ENCODE measurements around the gene TMEM81. TPM values are rescaled to one million over a fixed set of nuclear protein-coding genes. Genes with fewer than 3 reads are reported as not detected.

Gene TMEM81
- total and polyA plus RNA-seq, 7 donors, result 0.92 to 3.6 (median 2.2) TPM; not detected in 1

DNA sequence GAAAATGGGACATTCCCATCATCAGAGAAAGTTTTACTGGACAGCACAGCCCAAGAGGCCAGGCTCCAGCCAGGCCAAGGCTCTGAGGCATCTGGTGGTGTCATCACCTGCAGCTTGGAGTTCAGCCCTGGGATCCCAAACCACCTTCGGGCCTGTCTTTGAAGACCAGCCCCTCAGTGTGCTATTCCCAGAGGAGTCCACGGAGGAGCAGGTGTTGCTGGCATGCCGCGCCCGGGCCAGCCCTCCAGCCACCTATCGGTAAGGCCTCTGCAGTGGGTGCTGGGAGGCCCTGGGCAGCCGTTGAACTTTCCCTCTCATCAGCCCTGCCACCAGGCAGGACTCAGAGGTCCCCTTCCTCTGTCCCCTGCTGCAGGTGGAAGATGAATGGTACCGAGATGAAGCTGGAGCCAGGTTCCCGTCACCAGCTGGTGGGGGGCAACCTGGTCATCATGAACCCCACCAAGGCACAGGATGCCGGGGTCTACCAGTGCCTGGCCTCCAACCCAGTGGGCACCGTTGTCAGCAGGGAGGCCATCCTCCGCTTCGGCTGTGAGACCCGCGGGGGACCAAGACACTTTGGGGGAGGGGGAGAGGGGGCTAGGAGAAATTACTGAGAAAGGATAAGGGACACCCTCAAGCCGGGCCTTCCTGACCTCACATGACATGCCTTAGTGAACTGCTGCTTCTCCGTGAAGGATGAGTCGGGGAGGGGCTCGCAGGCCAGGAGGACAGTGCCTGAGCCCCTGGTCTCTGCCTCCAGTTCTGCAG, 26.3 kb downstream of the TMEM81 start:
- Histone ChIP-seq H3K4me1 (peaks cover 0 to 8% (median 7%) of the 10 kb centered on the region in 4 donors), H3K4me3 (no peak overlapping the region), H3K27ac (no peak overlapping the region), H3K27me3 (no peaks in the 10 kb centered on the region), H3K9me3 (no peaks in the 10 kb centered on the region), H3K36me3 (no peaks in the 10 kb centered on the region)
- peak; percentile 49 for DNase-seq
- intact Hi-C loops (cut with DNase I), result no loop called here
- 77 to 88% methylated on average over 19 of the region's 19 CpGs for WGBS, 2 donors
- TF ChIP-seq POLR2A (IDR thresholded peaks at IDR 0.05) (no peak), EP300 (IDR thresholded peaks at IDR 0.05) (no peak), POLR2AphosphoS5 (IDR thresholded peaks at IDR 0.05) (no peak)
- TF ChIP-seq, protein P1, sequence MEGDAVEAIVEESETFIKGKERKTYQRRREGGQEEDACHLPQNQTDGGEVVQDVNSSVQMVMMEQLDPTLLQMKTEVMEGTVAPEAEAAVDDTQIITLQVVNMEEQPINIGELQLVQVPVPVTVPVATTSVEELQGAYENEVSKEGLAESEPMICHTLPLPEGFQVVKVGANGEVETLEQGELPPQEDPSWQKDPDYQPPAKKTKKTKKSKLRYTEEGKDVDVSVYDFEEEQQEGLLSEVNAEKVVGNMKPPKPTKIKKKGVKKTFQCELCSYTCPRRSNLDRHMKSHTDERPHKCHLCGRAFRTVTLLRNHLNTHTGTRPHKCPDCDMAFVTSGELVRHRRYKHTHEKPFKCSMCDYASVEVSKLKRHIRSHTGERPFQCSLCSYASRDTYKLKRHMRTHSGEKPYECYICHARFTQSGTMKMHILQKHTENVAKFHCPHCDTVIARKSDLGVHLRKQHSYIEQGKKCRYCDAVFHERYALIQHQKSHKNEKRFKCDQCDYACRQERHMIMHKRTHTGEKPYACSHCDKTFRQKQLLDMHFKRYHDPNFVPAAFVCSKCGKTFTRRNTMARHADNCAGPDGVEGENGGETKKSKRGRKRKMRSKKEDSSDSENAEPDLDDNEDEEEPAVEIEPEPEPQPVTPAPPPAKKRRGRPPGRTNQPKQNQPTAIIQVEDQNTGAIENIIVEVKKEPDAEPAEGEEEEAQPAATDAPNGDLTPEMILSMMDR (IDR thresholded peaks at IDR 0.05), result no peak

- Histone ChIP-seq H3K9me3 (no peaks in the 10 kb centered on the region), H3K4me3 (no peak overlapping the region), H3K36me3 (no peaks in the 10 kb centered on the region), H3K4me1 (peaks cover 0 to 8% (median 7%) of the 10 kb centered on the region in 4 donors), H3K27ac (no peak overlapping the region), H3K27me3 (no peaks in the 10 kb centered on the region)
- TF ChIP-seq EP300 (IDR thresholded peaks at IDR 0.05) (no peak), POLR2AphosphoS5 (IDR thresholded peaks at IDR 0.05) (no peak), POLR2A (IDR thresholded peaks at IDR 0.05) (no peak)
- TF ChIP-seq, protein P1 (IDR thresholded peaks at IDR 0.05), result no peak
- DNase-seq, result no peak
- WGBS, 2 donors, result 94 to 95% methylated on average over 6 of the region's 6 CpGs
- intact Hi-C loops (cut with DNase I), result no loop called here
Measured at GRCh38 chr1:205056956-205057568, 27.2 kb downstream of the TMEM81 start.

DNA sequence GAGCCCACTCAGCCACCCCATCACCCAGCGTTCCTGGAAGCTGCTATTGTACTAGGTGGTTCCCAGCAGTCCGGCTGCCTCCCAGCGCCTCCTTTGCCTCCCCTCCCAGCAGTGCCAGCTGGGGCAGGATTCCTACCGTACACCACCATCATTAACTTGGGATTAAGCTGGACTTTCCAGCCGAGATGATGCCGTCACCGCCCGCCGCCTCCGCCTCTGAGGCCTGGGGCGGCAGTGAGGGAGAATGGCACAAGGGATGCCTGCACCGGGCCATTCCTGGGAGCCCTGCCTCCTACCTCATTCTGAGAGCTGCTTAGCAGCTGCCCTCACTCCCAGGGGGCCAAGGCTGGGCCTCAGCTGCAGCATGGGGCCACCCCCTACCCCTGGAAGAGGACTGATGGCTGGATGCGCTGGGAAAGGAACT, 28.1 kb downstream of the TMEM81 start:
- no peak overlapping the region for H3K27ac ChIP-seq
- TF ChIP-seq POLR2A (IDR thresholded peaks at IDR 0.05) (no peak), EP300 (IDR thresholded peaks at IDR 0.05) (no peak), POLR2AphosphoS5 (IDR thresholded peaks at IDR 0.05) (no peak)
- TF ChIP-seq, protein P1 (IDR thresholded peaks at IDR 0.05), result no peak
- WGBS, 2 donors, result 85 to 89% methylated on average over 13 of the region's 13 CpGs
- no peaks in the 10 kb centered on the region for H3K4me1 ChIP-seq
- intact Hi-C loops (cut with DNase I), result no loop called here
- no peaks in the 10 kb centered on the region for H3K27me3 ChIP-seq
- H3K9me3 ChIP-seq, result no peaks in the 10 kb centered on the region
- no peaks in the 10 kb centered on the region for H3K36me3 ChIP-seq
- H3K4me3 ChIP-seq, result no peak overlapping the region
- no peak for DNase-seq

GRCh38 chr1:205054013-205054412, 30.2 kb downstream of the TMEM81 start:
- no peaks in the 10 kb centered on the region for H3K4me1 ChIP-seq
- intact Hi-C loops (cut with DNase I), result no loop called here
- TF ChIP-seq POLR2A (IDR thresholded peaks at IDR 0.05), result no peak
- TF ChIP-seq, protein P1 (IDR thresholded peaks at IDR 0.05), result no peak
- TF ChIP-seq EP300 (IDR thresholded peaks at IDR 0.05), result no peak
- no peak for TF ChIP-seq POLR2AphosphoS5 (IDR thresholded peaks at IDR 0.05)
- H3K27me3 ChIP-seq, result no peaks in the 10 kb centered on the region
- H3K4me3 ChIP-seq, result no peak overlapping the region
- no peaks in the 10 kb centered on the region for H3K9me3 ChIP-seq
- DNase-seq, result no peak
- H3K36me3 ChIP-seq, result no peaks in the 10 kb centered on the region
- 62% methylated on average over 7 of the region's 7 CpGs for WGBS, 2 donors
- H3K27ac ChIP-seq, result no peak overlapping the region

Data from sigmoid colon (tissue), 7 donors.